ENCODE results near the gene MYOM1.

Gene MYOM1

GRCh38 chr18:3175195-3175758 is 44.5 kb downstream of the MYOM1 start:
- TF ChIP-seq EGR1 (IDR thresholded peaks at IDR 0.05) (no peak), RAD21 (IDR thresholded peaks at IDR 0.05; ENCODE audit: low read depth) (no peak), NFIC (IDR thresholded peaks at IDR 0.05) (no peak), MAX (IDR thresholded peaks at IDR 0.05) (no peak), REST (IDR thresholded peaks at IDR 0.05; ENCODE audit: low read depth) (no peak), FOXM1 (IDR thresholded peaks at IDR 0.05; ENCODE audit: borderline replicate concordance, low read depth) (no peak), USF1 (IDR thresholded peaks at IDR 0.05) (no peak)

GRCh38 chr18:3172097-3172496 is 47.7 kb downstream of the MYOM1 start:
- TF ChIP-seq RAD21 (IDR thresholded peaks at IDR 0.05; ENCODE audit: low read depth) (no peak), CREB1 (IDR thresholded peaks at IDR 0.05; ENCODE audit: low read depth) (no peak), NFIC (IDR thresholded peaks at IDR 0.05) (no peak), EGR1 (IDR thresholded peaks at IDR 0.05) (no peak), MAX (IDR thresholded peaks at IDR 0.05) (no peak), TCF12 (IDR thresholded peaks at IDR 0.05; ENCODE audit: low read depth) (no peak), REST (IDR thresholded peaks at IDR 0.05; ENCODE audit: low read depth) (no peak), TAF1 (IDR thresholded peaks at IDR 0.05; ENCODE audit: low read depth) (no peak), EP300 (IDR thresholded peaks at IDR 0.05; ENCODE audit: borderline replicate concordance) (no peak), ZBTB7A (IDR thresholded peaks at IDR 0.05; ENCODE audit: low read depth) (no peak), YY1 (IDR thresholded peaks at IDR 0.05; ENCODE audit: low read depth) (no peak), USF1 (IDR thresholded peaks at IDR 0.05) (no peak), CEBPB (IDR thresholded peaks at IDR 0.05) (no peak), TEAD4 (IDR thresholded peaks at IDR 0.05) (no peak), FOXM1 (IDR thresholded peaks at IDR 0.05; ENCODE audit: borderline replicate concordance, low read depth) (no peak)

GRCh38 chr18:3171631-3172030 is 48.1 kb downstream of the MYOM1 start:
- TF ChIP-seq TEAD4 (IDR thresholded peaks at IDR 0.05), result no peak
- TF ChIP-seq REST (IDR thresholded peaks at IDR 0.05; ENCODE audit: low read depth), result no peak
- TF ChIP-seq ZBTB7A (IDR thresholded peaks at IDR 0.05; ENCODE audit: low read depth), result no peak
- TF ChIP-seq CREB1 (IDR thresholded peaks at IDR 0.05; ENCODE audit: low read depth), result no peak
- TF ChIP-seq CEBPB (IDR thresholded peaks at IDR 0.05), result no peak
- no peak for TF ChIP-seq RAD21 (IDR thresholded peaks at IDR 0.05; ENCODE audit: low read depth)
- no peak for TF ChIP-seq TCF12 (IDR thresholded peaks at IDR 0.05; ENCODE audit: low read depth)
- TF ChIP-seq EGR1 (IDR thresholded peaks at IDR 0.05), result no peak
- TF ChIP-seq FOXM1 (IDR thresholded peaks at IDR 0.05; ENCODE audit: borderline replicate concordance, low read depth), result no peak
- TF ChIP-seq EP300 (IDR thresholded peaks at IDR 0.05; ENCODE audit: borderline replicate concordance), result no peak

GRCh38 chr18:3170441-3171161 is 49.2 kb downstream of the MYOM1 start:
- no peak for TF ChIP-seq MAX (IDR thresholded peaks at IDR 0.05)
- no peak for TF ChIP-seq CEBPB (IDR thresholded peaks at IDR 0.05)
- no peak for TF ChIP-seq CREB1 (IDR thresholded peaks at IDR 0.05; ENCODE audit: low read depth)

All from Ishikawa (cell line).